CD4-positive, CD25-positive, alpha-beta regulatory T cell (primary cell): ENCODE measurements around the gene FFAR3. TPM values are rescaled to one million over a fixed set of nuclear protein-coding genes. Genes with fewer than 3 reads are reported as not detected.
"Not testable (repeated sequence)": the region's sequence is repeated elsewhere in the genome, so short reads cannot be mapped to it uniquely, and the experiment has no call there.

Experiments used
- ATAC-seq, 2 donors: fragments of 150-1000 bp; cut with Tn5 transposase; one replicate each; pipeline ENCODE4 v1.10.0; 2021; ENCODE audit warnings: low read depth in 2 of 2, moderate number of reproducible peaks in 2 of 2, moderate library complexity in 1 of 2
- DNase-seq, 3 donors: peaks; one replicate each; pipeline versions ENCODE4 v3.0.0 to v3.0.0-alpha.2; 2012 to 2022; ENCODE audit warnings: mixed read lengths in 1 of 3
- H3K27ac ChIP-seq: one replicate; pipeline ENCODE4 v1.7.0; 2013; ENCODE audit warnings: mild to moderate bottlenecking, low read length; ENCODE audit not compliant: insufficient read depth, poor library complexity, severe bottlenecking
- H3K27me3 ChIP-seq: one replicate; pipeline ENCODE4 v1.7.0; 2013; ENCODE audit warnings: low read length; ENCODE audit not compliant: control insufficient read depth, insufficient read depth
- H3K36me3 ChIP-seq: one replicate; pipeline ENCODE4 v1.7.0; 2013; ENCODE audit warnings: mild to moderate bottlenecking, low read length, moderate library complexity; ENCODE audit not compliant: control insufficient read depth, insufficient read depth
- H3K4me1 ChIP-seq: 2 replicates; pipeline ENCODE4 v1.7.0; 2013; ENCODE audit warnings: mild to moderate bottlenecking, low read length; ENCODE audit not compliant: insufficient read depth, control insufficient read depth, poor library complexity, severe bottlenecking
- H3K4me3 ChIP-seq: one replicate; pipeline ENCODE4 v1.7.0; 2013; ENCODE audit warnings: low read depth, mild to moderate bottlenecking, low read length, moderate library complexity
- H3K9me3 ChIP-seq, 2 experiments: 1 replicate in 1 of 2; 2 replicates in 1 of 2; pipeline ENCODE4 v1.7.0; 2013; ENCODE audit warnings: low read length in 2 of 2, mild to moderate bottlenecking in 1 of 2, moderate library complexity in 1 of 2; ENCODE audit not compliant: control insufficient read depth in 2 of 2
- H3K27ac Mint-ChIP-seq, 3 donors: one replicate each; pipeline ENCODE4 v1.8.0; 2020 to 2022; ENCODE audit warnings: mild to moderate bottlenecking in 3 of 3, mixed read lengths in 3 of 3, moderate library complexity in 2 of 3
- H3K27me3 Mint-ChIP-seq: one replicate; pipeline ENCODE4 v1.8.0; 2022; ENCODE audit warnings: mild to moderate bottlenecking, mixed read lengths
- H3K36me3 Mint-ChIP-seq: one replicate; pipeline ENCODE4 v1.8.0; 2020; ENCODE audit warnings: mixed read lengths
- H3K4me1 Mint-ChIP-seq, 4 donors: one replicate each; pipeline ENCODE4 v1.8.0; 2020 to 2022; ENCODE audit warnings: mixed read lengths in 4 of 4, mild to moderate bottlenecking in 1 of 4
- H3K4me3 Mint-ChIP-seq, 4 donors: one replicate each; pipeline ENCODE4 v1.8.0; 2020 to 2022; ENCODE audit warnings: mild to moderate bottlenecking in 4 of 4, mixed read lengths in 4 of 4, moderate library complexity in 3 of 4
- H3K9me3 Mint-ChIP-seq, 7 donors: one replicate each; pipeline ENCODE4 v1.8.0; 2020 to 2022; ENCODE audit warnings: mixed read lengths in 7 of 7, mild to moderate bottlenecking in 3 of 7, moderate library complexity in 2 of 7
- polyA plus RNA-seq, 4 donors: library from polyadenylated mRNA; unstranded; fragments of 300-500 nt; fragmentation: Illumina TruSeq; gene quantifications; one replicate each; pipeline ENCODE4 v1.2.3, GENCODE V29; 2021
- total RNA-seq: library from RNA; stranded (reverse); gene quantifications from one replicate; pipeline ENCODE4 v1.2.3, GENCODE V29; 2022

The FFAR3 gene
- total and polyA plus RNA-seq, 5 donors from 2014 or later: 0.39 to 1.7 TPM; not detected in 3

DNA sequence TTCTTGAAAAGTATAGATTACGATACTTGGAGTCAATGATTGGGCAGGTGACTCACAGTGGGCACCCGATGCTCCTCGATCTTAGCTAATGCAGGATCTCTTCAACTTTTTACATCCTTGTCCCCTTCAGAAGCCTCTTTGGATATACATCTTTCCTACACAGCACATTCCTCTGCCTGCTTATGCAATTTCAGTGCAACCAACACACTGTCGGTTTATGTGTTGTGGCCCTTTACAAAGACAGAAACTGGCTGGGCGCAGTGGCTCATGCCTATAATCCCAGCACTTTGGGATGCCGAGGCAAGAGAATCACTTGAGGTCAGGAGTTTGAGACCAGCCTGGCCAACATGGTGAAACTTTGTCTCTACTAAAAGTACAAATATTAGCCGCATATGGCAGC, 15.2 kb downstream of the FFAR3 start:
- H3K4me1 ChIP-seq: no peaks in the 10 kb centered on the region
- no peaks in the 10 kb centered on the region for H3K27me3 ChIP-seq
- peaks cover 0 to 3% of the 10 kb centered on the region in 2 experiments for H3K9me3 ChIP-seq
- H3K36me3 Mint-ChIP-seq: no peaks in the 10 kb centered on the region
- peaks cover 0 to 2% (median 0%) of the 10 kb centered on the region in 4 donors for H3K4me1 Mint-ChIP-seq
- no peak overlapping the region for H3K4me3 Mint-ChIP-seq
- DNase-seq (no peak), ATAC-seq (no peak)
- no peak overlapping the region for H3K27ac Mint-ChIP-seq
- peaks cover 11% of the 10 kb centered on the region for H3K27me3 Mint-ChIP-seq
- no peaks in the 10 kb centered on the region for H3K36me3 ChIP-seq
- H3K27ac ChIP-seq: no peak overlapping the region
- H3K4me3 ChIP-seq: no peak overlapping the region
- H3K9me3 Mint-ChIP-seq: no peaks in the 10 kb centered on the region

GRCh38 chr19:35374031-35374430, 15.8 kb downstream of the FFAR3 start:
- H3K36me3 Mint-ChIP-seq, H3K9me3 Mint-ChIP-seq, H3K4me3 Mint-ChIP-seq, H3K4me3 ChIP-seq, H3K27ac ChIP-seq, H3K9me3 ChIP-seq, ATAC-seq, H3K27me3 ChIP-seq, DNase-seq, H3K4me1 Mint-ChIP-seq, H3K4me1 ChIP-seq, H3K36me3 ChIP-seq: not testable (repeated sequence)
- H3K27me3 Mint-ChIP-seq: peaks cover 15% of the 10 kb centered on the region
- H3K27ac Mint-ChIP-seq: peak overlapping the region in 1 of 3 donors; percentile 42

- Mint-ChIP-seq H3K36me3 (no peaks in the 10 kb centered on the region), H3K4me1 (peaks cover 0 to 2% (median 0%) of the 10 kb centered on the region in 4 donors), H3K27me3 (peaks cover 19% of the 10 kb centered on the region), H3K4me3 (no peak overlapping the region), H3K27ac (no peak overlapping the region), H3K9me3 (peaks cover 0 to 5% (median 0%) of the 10 kb centered on the region in 7 donors)
- H3K36me3 ChIP-seq: no peaks in the 10 kb centered on the region
- ATAC-seq: no peak
- peaks cover 0 to 4% of the 10 kb centered on the region in 2 experiments for H3K9me3 ChIP-seq
- H3K27me3 ChIP-seq: no peaks in the 10 kb centered on the region
- no peak for DNase-seq
- no peak overlapping the region for H3K4me3 ChIP-seq
- H3K4me1 ChIP-seq: no peaks in the 10 kb centered on the region
- H3K27ac ChIP-seq: no peak overlapping the region
These were observed 17.4 kb downstream of the FFAR3 start for GRCh38 chr19:35375505-35376307.

- Histone ChIP-seq H3K36me3 (no peaks in the 10 kb centered on the region), H3K9me3 (peaks cover 0 to 4% of the 10 kb centered on the region in 2 experiments), H3K27me3 (peaks cover 4% of the 10 kb centered on the region), H3K4me3 (no peak overlapping the region), H3K4me1 (no peaks in the 10 kb centered on the region), H3K27ac (no peak overlapping the region)
- Mint-ChIP-seq H3K4me1 (peaks cover 0 to 2% (median 0%) of the 10 kb centered on the region in 4 donors), H3K4me3 (no peak overlapping the region), H3K36me3 (no peaks in the 10 kb centered on the region), H3K27me3 (peaks cover 19% of the 10 kb centered on the region), H3K27ac (no peak overlapping the region), H3K9me3 (peaks cover 0 to 7% (median 0%) of the 10 kb centered on the region in 7 donors)
- DNase-seq (no peak), ATAC-seq (no peak)
These were observed 19.4 kb downstream of the FFAR3 start for GRCh38 chr19:35377656-35378055.

GRCh38 chr19:35378356-35378755, 20.1 kb downstream of the FFAR3 start:
- peaks cover 4% of the 10 kb centered on the region for H3K27me3 ChIP-seq
- H3K36me3 ChIP-seq: no peaks in the 10 kb centered on the region
- peaks cover 0 to 4% of the 10 kb centered on the region in 2 experiments for H3K9me3 ChIP-seq
- Mint-ChIP-seq H3K9me3 (peaks cover 0 to 7% (median 0%) of the 10 kb centered on the region in 7 donors), H3K27me3 (peaks cover 22% of the 10 kb centered on the region), H3K27ac (no peak overlapping the region), H3K4me1 (peaks cover 0 to 2% (median 0%) of the 10 kb centered on the region in 4 donors), H3K4me3 (no peak overlapping the region), H3K36me3 (no peaks in the 10 kb centered on the region)
- no peak overlapping the region for H3K27ac ChIP-seq
- no peak overlapping the region for H3K4me3 ChIP-seq
- no peaks in the 10 kb centered on the region for H3K4me1 ChIP-seq
- ATAC-seq (no peak), DNase-seq (no peak)

- not testable (repeated sequence) for H3K27ac Mint-ChIP-seq, H3K4me3 Mint-ChIP-seq, H3K27ac ChIP-seq, H3K9me3 Mint-ChIP-seq, H3K4me1 ChIP-seq, H3K9me3 ChIP-seq, H3K36me3 ChIP-seq, ATAC-seq, H3K27me3 ChIP-seq, DNase-seq, H3K4me3 ChIP-seq, H3K36me3 Mint-ChIP-seq, H3K4me1 Mint-ChIP-seq
- peaks cover 28% of the 10 kb centered on the region for H3K27me3 Mint-ChIP-seq
These were observed 21.3 kb downstream of the FFAR3 start for GRCh38 chr19:35379545-35379944.

DNA sequence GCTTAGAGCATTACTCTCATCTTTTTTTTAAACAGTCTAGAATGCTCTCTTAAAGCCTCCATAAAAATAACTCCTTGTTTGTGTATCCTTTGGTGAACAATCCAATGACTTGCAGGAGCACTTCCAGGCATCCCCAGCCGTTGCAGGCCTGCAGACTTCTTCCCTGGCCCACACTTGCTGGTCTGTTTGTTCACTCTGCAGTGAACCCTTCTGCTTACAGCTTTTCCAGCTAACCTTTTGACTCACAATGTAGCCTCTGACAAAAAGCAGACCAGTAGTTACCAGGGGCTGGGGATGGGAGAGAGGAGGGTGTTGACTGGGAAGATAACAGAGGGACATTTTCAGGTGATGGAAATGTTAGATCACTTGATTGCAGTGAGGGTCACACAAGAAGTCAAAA, 21.7 kb downstream of the FFAR3 start:
- H3K4me3 Mint-ChIP-seq: no peak overlapping the region
- peaks cover 0 to 2% (median 0%) of the 10 kb centered on the region in 4 donors for H3K4me1 Mint-ChIP-seq
- ATAC-seq (no peak), DNase-seq (no peak)
- no peak overlapping the region for H3K27ac Mint-ChIP-seq
- H3K36me3 ChIP-seq: no peaks in the 10 kb centered on the region
- no peak overlapping the region for H3K27ac ChIP-seq
- H3K4me1 ChIP-seq: no peaks in the 10 kb centered on the region
- no peaks in the 10 kb centered on the region for H3K36me3 Mint-ChIP-seq
- H3K4me3 ChIP-seq: no peak overlapping the region
- peaks cover 25% of the 10 kb centered on the region for H3K27me3 Mint-ChIP-seq
- H3K9me3 ChIP-seq: peaks cover 0 to 4% of the 10 kb centered on the region in 2 experiments
- peaks cover 7% of the 10 kb centered on the region for H3K27me3 ChIP-seq
- peaks cover 0 to 10% (median 0%) of the 10 kb centered on the region in 7 donors for H3K9me3 Mint-ChIP-seq
